HG03175 (cell line): Measurements from ENCODE around the gene CHD9.
"Not testable (repeated sequence)": the region's sequence is repeated elsewhere in the genome, so short reads cannot be mapped to it uniquely, and the experiment has no call there.

Experiments used
- ATAC-seq: cut with Tn5 transposase; IDR thresholded peaks from one replicate; pipeline ENCODE4 v1.9.1; 2021; ENCODE audit warnings: mild to moderate bottlenecking, moderate library complexity; ENCODE audit not compliant: unreplicated experiment

Gene CHD9

DNA sequence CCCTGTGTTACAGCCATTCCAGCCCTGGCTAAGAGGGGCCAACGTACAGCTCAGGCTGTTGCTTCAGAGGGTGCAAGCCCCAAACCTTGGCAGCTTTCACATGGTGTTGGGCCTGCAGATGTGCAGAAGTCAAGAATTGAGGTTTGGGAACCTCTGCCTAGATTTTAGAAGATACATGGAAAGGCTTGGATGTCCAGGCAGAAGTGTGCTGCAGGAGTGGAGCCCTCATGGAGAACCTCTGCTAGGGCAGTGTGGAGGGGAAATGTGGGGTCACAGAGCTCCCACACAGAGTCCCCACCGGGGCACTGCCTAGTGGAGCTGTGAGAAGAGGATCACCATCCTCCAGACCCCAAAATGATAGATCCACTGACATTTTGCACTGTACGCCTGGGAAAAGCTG is 130.9 kb downstream of the CHD9 start:
- ATAC-seq, result not testable (repeated sequence)

DNA sequence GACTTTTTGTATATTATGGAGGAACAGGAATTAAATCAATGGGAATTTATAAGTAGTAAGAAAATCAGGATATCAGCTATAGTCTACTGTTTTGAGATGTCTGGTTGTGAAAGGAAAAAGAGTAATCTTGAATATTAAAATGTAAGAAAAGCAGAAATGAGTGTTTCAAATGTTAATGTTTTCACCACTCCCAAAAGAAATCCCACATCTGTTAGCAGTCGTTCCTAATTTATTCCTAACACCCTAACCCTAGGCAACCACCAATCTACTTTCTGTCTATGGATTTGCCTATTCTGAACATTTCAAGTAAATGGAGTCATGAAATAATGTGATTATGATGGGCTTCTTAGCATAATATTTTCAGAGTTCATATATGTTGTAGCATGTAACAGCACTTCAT is 133.0 kb downstream of the CHD9 start:
- ATAC-seq, result no peak

DNA sequence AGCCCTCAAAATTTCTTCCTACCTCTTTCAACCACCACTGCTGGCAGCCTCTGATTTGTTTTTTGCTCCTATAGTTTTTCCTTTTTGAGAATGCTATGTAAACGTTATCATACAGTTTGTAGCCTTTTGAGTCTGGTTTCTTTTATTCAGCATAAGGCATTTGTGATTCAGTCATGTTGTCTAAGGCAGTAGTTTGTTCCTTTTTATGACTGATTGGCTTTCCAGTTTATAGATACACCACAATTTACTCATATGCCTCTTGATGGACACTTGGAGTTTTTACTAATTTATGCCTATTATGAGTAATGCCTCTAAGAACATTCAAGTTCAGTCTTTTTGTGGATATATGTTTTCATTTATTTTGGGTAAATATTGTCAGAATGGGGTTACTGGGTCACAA is 136.6 kb downstream of the CHD9 start:
- ATAC-seq, result no peak

DNA sequence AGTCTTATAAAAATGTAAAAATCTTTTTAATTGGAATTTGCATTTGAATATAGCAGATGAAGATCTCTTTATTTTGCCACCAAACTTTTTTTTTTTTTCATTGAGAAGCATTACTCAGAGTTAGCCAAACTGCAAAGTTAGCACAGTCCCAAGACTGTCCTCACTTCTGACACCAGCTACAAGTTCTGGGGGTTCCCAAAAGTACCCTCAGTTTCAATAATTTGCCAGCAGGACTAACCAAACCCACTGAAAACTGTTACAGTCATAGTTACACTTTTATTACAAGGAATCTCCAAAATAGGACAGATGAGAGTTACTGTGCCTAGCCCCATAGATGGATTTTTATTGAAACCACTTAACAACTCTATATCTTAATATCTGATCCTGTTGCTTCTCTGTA is 144.1 kb downstream of the CHD9 start:
- ATAC-seq, result no peak

DNA sequence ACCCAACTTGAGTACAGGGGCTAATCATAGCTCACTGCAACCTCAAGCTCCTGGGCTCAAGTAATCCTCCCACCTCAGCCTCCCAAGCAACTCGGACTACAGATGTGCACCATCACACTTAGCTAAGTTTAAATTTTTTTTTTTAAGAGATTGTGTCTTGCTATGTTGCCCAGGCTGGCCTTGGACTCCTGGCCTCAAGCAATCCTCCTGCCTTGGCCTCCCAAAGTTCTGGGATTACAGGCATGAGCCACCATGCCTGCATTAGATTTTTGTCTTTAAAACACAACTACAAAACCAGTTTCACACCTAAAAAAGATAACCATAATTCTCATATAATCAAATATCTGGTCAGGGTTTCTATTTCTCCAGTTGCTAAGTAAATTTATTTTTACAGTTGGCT is 147.1 kb downstream of the CHD9 start:
- ATAC-seq, result no peak

DNA sequence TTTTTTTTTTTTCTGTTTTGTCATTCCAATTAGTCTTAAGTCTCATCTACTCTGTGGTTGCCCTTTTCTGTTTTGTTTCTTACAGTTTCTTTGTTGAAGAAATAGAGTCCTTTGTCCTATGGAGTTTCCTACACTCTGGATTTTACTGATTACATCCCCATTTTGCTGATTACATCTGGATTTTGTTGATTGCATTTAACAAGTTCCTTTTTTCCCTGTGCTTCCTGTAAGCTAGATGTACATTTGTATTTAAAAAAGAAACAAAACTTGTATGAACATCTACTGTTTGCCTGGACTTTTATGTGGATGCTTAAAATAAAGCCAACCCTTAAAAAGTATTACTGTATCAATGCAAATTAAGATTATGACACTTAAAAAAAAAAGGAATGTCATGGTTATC is 147.6 kb downstream of the CHD9 start:
- no peak for ATAC-seq

DNA sequence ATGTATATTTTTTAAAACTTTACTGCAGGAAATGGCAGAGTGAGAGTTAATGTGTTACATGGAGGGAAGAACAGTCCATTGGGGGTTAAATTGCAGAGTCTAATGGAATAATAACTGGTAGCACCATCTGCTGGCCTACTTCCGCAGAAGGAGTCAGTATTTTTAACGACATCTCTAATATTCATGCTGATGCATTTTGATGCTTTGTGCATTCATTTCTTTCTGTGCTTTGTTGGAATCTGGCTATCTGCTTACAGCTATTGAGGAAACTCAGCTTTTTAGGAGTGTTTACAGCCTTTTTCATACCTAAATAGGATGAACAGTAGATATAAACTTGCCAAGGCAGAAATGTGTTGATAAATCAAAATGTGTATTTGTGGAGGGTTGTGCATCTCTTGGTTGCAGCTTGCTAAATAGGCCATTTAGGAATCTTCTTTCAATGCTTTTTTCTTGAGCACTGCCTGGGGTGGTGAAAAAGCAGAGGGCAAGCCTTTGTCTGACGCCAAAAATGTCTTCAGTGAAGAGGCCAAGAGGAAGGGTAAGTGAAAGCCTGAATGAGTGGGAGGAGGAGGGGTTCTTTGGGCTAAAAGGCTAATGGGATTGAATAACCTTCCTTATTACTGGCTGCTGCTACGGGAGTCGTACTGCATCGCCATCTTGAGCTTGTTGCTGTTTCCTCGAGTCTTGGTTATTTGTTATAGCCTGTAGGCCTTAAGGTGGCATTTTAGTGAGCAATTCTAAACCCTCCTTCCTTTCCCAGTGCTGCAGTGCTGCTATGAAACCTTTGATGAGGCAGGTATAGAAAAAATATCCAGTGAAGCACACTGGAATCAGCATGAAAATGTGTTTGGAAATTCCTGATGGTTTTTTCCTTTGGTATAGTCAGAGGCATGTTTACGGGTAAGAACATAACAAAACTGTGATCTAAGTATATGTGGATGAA is 153.3 kb downstream of the CHD9 start:
- ATAC-seq, result peak; percentile 85

DNA sequence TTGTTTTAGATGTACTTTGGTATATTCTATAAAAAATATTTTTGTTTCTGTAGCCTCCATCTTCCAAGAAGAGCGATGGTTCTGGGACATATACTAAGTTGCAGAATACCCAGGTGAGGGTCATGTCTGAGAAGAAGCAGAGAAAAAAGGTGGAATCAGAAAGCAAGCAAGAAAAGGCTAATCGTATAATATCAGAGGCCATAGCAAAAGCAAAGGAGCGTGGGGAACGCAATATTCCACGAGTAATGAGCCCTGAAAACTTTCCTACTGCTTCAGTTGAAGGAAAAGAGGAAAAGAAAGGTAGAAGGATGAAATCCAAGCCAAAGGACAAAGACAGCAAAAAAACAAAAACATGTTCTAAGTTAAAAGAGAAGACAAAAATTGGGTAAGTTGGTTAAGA is 154.6 kb downstream of the CHD9 start:
- no peak for ATAC-seq

DNA sequence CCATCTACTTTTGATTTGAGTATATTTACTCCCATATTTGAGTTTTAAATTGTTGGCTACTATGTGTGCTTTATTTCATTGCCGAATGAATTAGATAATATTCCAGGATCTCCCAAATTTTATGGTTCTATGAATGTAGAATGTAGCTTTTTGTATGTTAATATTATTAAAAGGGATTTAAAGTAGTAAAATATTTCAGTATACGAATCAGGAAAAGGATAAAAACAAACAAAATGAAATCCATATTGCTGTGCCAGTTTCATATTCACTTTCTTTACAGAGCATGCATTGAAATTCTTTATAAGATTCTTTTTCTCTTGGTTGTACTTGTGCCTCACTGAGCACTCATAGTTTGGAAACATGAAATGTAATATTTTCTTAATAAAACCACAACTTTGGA is 155.1 kb downstream of the CHD9 start:
- ATAC-seq, result no peak

DNA sequence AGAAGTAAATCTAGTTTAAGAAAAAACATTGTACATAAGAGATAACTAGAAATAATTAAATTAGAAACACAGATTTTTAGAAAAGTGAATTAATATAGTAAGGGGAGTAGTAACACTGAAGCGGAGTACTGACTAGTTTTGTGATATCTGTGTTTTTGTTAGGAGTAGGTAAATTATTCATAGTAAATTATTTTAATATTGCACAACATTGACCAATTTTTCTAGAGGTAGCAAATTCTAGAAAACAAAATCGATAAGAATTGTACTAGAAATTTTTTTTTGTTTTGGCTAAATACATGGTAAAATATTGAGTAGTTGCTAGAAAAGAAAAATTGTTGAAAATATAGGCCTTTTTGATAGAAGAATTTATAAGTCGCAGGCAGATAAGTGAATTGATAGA is 156.5 kb downstream of the CHD9 start:
- no peak for ATAC-seq

DNA sequence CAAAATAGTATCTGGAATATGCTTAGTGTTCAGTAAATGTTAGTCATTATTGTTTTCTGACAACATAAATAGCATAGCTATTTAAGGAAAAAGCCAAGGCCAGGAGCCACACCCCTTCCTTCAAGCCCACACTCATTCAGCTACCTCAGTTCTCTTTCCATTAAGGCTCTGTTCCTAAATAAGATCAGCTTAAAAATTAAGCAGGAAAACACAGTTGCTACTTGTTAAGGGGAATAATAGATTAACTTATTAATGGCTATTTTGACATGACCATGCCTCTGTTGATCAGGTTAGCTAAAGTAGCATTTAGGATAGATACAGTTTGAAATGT is 158.1 kb downstream of the CHD9 start:
- ATAC-seq, result no peak

DNA sequence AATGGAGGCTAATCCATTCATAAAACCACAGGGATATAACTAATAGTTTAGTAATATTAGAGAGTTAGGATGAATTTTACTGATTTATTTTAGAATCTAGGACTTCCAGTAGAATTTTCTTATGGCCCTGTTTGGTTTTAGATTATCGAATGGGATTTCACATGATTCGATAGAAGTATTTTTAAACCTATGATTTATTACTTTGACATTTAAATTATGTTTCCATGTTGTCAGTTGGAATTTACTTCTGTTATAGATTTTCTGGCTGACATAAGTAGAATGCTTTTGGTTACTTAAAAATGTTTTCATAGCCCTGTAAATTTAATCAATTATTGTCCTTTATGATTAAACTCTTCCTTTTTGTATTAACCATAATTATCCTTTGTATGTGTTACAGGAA is 158.8 kb downstream of the CHD9 start:
- no peak for ATAC-seq

DNA sequence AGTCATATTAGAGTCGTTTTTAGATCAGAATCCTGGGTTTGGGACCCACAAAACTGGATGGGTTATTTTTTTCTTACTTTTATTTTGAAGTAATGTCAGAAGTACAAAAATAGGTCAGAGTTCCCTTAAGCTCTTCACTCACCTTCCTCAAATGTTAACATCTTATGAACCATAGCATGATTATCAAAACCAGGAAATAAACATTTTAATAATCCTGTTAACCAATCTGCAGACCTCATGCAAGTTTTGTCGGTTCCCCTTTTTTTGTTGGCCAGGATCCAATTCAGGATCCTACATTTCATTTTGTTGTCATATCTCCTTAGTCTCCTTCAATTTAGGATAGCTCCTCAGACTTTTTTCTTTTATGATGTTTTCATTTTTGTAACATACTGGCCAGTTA is 162.0 kb downstream of the CHD9 start:
- ATAC-seq, result no peak

DNA sequence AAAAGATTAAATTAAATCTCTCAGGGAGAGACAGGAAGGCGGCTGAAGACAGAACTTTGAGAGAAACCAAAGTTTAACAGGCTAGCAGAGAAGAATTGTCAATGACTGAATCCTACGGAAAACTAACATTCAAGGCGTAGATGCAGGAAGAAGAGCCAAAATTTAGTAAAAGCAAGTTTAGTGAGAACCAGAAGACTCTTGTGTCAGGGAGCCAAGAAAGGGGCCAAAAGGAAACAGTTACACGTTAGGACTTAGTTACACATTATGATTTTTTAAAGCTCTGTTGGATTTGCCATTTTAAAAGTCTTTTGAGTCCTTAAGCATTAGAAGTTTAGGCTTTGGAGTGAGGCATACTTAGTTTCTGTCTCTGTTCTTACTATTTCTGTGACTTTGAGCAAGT is 164.6 kb downstream of the CHD9 start:
- ATAC-seq, result peak; percentile 17

DNA sequence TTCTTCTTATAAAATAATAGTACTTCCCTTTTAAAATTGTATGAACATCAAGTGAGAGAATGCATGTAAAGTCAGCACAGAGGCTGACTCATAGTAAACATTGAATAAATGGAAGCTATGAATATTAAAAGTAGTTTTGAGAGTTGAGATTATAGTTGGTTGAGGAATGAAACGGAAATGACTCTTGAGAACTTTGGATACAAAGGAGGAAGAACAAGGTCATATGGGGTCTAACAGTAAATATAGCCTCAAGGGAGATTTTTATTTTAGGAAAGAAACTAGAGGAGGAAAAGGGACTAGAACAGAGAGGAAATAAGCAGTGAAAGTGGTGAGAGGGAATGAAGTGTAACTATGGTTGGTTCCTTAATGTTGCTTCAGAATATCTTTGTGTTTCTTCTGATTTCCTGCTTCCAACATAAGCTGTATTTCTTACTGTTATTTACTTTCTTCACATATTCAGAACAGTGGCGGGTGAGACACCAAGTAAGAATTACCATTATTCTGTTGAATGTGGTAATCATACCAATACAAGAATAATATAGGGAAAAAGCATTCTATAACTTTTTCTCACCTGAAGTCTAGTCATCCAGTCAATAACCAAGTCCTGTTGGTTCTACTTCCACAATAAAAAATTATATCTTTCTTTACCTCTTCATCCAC is 165.1 kb downstream of the CHD9 start:
- ATAC-seq, result peak; percentile 45

DNA sequence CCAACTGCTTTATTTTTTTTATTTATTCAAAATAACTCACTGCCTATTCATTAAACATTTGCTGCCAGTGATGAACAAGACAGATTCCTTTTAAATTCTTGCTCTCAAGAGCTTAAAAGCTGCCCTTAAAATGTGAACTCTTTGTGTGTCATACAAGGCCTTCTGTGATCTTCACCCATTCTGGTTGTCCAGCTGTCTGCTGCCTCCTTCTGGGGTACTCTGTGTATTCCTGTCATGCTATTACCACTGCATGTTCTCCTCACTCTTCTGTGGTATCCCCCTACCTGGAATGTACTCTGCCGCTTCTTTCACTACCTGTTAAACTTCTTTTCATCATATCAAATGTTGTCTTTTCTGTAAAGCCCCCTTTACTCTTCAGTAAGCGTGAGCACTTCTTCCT is 165.8 kb downstream of the CHD9 start:
- no peak for ATAC-seq

DNA sequence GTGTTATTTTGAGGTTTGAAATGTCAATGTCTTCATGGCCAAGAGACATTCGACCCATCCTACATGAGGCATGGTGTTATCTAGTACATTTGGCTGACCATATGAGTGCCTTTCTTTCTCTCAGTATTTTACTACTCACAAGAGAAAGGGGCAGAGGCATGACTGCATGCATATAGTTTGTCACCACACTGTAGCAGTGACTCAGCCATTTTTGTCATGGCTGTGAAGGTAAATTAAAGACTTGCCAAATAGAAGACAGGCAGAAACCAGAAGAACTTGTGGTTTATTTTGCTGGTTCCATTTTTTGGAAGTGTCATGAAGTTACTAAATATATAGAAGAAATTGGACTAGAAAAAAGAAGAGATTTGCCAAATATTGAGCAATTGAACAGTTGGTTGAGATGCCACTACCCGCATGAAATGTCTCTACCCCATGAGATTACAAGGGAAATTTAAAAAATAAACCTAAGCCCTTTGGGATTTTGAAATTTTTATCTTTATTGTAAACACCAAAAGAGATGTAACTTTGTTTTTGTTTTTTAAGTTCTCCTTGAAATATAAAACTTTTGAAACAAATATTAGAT is 170.3 kb downstream of the CHD9 start:
- no peak for ATAC-seq

DNA sequence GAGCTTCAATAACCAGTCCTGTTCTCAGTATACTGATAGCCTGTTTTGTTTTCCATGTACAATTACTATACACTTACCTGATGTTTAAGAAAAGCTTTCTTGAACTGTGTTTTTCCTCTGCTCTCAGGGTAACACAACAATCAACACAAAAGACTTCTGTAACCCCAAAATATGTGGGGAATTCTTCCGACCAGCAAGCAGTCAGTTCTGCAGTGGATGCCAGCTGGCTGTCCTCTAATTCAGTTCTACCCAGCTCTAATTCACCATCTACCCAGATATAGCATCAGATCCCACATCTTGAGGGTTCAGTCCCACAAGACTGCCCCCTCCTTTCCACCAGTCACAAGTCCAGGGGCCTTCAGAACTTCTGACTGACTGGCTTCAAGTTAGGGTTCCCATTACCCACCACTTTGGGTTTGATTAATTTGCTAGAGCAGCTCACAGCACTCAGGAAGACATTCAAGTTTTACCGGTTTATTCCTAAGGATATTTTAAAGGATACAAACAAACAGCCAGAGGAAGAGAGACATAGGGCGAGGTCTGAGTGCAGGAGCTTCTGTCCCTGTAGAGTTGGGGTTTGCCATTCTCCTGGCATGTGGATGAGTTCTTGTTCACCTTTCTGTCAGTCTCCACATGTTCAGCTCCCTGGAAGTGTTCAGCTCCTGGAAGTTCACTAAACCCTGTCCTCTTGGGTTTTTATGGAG is 178.2 kb downstream of the CHD9 start:
- no peak for ATAC-seq

DNA sequence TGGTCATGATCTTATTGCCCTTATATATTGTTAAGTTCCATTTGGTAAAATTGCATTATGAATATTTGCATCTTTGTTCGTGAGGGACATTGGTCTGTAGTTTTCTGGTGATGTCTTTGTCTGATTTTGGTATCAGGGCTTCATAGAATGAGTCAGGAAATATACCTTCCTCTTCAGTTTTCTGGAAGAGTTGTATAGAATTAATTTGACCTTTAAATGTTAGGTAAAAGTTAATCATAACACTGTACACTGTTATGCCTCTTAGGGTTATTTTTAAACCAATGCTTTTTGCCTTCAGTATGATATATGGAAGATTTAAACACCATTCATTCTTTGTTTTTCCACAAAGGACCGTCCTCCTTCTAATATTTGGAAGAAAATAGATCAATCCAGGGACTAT is 180.0 kb downstream of the CHD9 start:
- ATAC-seq, result no peak

DNA sequence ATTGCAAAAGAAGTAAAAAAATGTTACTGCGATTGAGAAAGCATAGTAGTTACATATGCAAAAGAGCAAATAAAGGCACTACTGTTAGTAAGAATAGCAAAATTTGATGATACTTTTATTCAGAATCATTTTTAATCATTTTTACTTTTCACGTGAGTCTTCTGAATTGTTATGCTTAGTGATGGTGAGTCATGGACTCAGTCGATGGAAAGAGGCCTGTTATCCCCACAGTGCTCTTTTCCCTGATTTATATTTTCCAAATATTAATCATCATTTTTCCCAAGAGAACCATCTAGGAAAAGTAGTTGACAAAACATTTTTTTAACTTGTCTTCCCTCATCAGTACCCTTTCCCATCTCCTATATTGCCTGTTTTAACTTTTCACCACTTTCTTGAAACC is 181.1 kb downstream of the CHD9 start:
- ATAC-seq, result no peak

DNA sequence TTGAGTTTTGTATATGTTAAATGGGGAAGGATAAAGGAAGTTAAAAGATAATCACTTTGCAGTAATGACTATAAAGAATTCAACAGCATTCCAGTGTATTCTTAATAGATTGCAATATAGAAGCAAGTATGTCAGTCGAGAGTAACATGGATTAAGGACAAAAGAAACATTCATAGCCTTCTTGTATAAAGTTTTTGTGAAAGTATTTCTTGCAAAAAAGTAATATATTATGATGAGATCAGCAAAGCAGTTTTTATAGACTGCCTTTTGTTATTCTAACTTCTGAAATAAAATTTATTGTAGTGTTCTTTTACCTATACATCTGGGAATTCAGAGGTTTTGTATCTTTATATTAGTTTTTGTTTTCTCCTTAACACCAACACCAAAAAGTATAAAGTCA is 194.5 kb downstream of the CHD9 start:
- no peak for ATAC-seq

DNA sequence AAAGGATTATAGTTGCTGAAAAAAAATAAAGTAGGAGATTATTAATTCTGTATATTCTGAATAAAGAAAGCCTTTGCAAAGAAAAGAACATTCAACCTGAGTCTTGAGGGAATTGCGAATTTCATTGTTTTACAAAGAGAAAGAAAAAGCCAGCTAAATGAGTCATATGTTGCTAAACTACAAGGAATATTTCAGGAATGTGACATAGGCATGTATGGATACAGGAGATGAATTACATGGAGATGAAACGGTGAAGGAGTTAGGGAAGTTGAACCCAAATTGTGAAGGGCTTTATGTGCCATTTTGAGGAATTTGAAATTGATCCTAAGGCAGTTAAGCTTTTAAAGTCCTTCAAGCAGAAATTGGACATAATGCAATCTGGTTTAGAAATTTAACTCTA is 202.2 kb downstream of the CHD9 start:
- ATAC-seq, result no peak
